Neural progenitor cell (in vitro differentiated cells): ENCODE measurements around the gene ADAMTS15. TPM values are rescaled to one million over a fixed set of nuclear protein-coding genes. Genes with fewer than 3 reads are reported as not detected.
A peak's percentile ranks its signal among the peaks of the same experiment; 100 is the strongest.

Experiments
- DNase-seq: peaks from one replicate; pipeline ENCODE4 v3.0.0-alpha.2; 2016; ENCODE audit warnings: low spot score
- H2AFZ ChIP-seq: fragments of 200-600 bp; sonication (generic); replicated peaks from 2 replicates; pipeline ENCODE4 v1.6.1; 2016; ENCODE audit warnings: antibody characterized with exemption
- H3F3A ChIP-seq: fragments of 200-600 bp; sonication (generic); 2 replicates; pipeline ENCODE4 v1.6.1; 2016; ENCODE audit warnings: antibody characterized with exemption, low read depth
- H3K27ac ChIP-seq: fragments of 200-600 bp; sonication (generic); 2 replicates; pipeline ENCODE4 v1.5.1; 2016; ENCODE audit warnings: mild to moderate bottlenecking
- H3K27me3 ChIP-seq: fragments of 200-600 bp; sonication (generic); 2 replicates; pipeline ENCODE4 v1.6.1; 2016; ENCODE audit warnings: mild to moderate bottlenecking, moderate library complexity
- H3K36me3 ChIP-seq: fragments of 200-600 bp; sonication (generic); 2 replicates; pipeline ENCODE4 v1.5.1; 2016
- H3K4me1 ChIP-seq: fragments of 200-600 bp; sonication (generic); 2 replicates; pipeline ENCODE4 v1.6.1; 2016; ENCODE audit warnings: mixed run types
- H3K4me2 ChIP-seq: fragments of 200-600 bp; sonication (generic); 2 replicates; pipeline ENCODE4 v1.6.1; 2016
- H3K4me3 ChIP-seq: fragments of 200-600 bp; sonication (generic); 2 replicates; pipeline ENCODE4 v1.5.1; 2016
- H3K79me2 ChIP-seq: fragments of 200-600 bp; sonication (generic); 2 replicates; pipeline ENCODE4 v1.6.1; 2016; ENCODE audit warnings: low read depth
- H3K9ac ChIP-seq: fragments of 200-600 bp; sonication (generic); 2 replicates; pipeline ENCODE4 v1.6.1; 2016
- H3K9me3 ChIP-seq: fragments of 200-600 bp; sonication (generic); 2 replicates; pipeline ENCODE4 v1.5.1; 2016; ENCODE audit warnings: low read depth
- H4K20me1 ChIP-seq: fragments of 200-600 bp; sonication (generic); 2 replicates; pipeline ENCODE4 v1.6.1; 2016; ENCODE audit warnings: low read depth
- H3K27ac Mint-ChIP-seq: 3 replicates; pipeline ENCODE4 v1.8.0; 2021; ENCODE audit warnings: mixed read lengths
- H3K27me3 Mint-ChIP-seq: 2 replicates; pipeline ENCODE4 v1.8.0; 2022; ENCODE audit warnings: low read depth, mild to moderate bottlenecking, inconsistent platforms, moderate library complexity, mixed read lengths; ENCODE audit not compliant: insufficient read depth
- H3K36me3 Mint-ChIP-seq: 3 replicates; pipeline ENCODE4 v1.8.0; 2021; ENCODE audit warnings: mixed read lengths
- H3K4me1 Mint-ChIP-seq: 3 replicates; pipeline ENCODE4 v1.8.0; 2021; ENCODE audit warnings: mixed read lengths
- H3K4me3 Mint-ChIP-seq: 3 replicates; pipeline ENCODE4 v1.8.0; 2021; ENCODE audit warnings: mild to moderate bottlenecking, moderate library complexity, mixed read lengths
- H3K9me3 Mint-ChIP-seq: 3 replicates; pipeline ENCODE4 v1.8.0; 2020; ENCODE audit warnings: mixed read lengths
- CTCF ChIP-seq: fragments of 200-600 bp; sonication (generic); IDR thresholded peaks from 2 replicates; pipeline ENCODE4 v1.5.1; 2017; ENCODE audit warnings: antibody characterized with exemption, mild to moderate bottlenecking
- EZH2 ChIP-seq: fragments of 200-600 bp; sonication (generic); IDR thresholded peaks from 2 replicates; pipeline ENCODE4 v1.6.1; 2017; ENCODE audit warnings: antibody characterized with exemption, mild to moderate bottlenecking, moderate library complexity
- EZH2phosphoT487 ChIP-seq: fragments of 200-600 bp; sonication (generic); IDR thresholded peaks from 2 replicates; pipeline ENCODE4 v1.6.1; 2017; ENCODE audit warnings: antibody characterized with exemption
- total RNA-seq: library from RNA; depleted of rRNA; stranded (reverse); fragments of >200 nt; gene quantifications from 2 replicates; pipeline ENCODE4 v1.2.3, GENCODE V29; 2015; ENCODE audit warnings: low replicate concordance

ADAMTS15 gene
- total RNA-seq, 1 donor from 2014 or later = 0.09 TPM

GRCh38 chr11:130439160-130439519, 9.3 kb upstream of the ADAMTS15 start:
- Mint-ChIP-seq H3K36me3 (no peaks in the 10 kb centered on the region), H3K27me3 (peaks cover 3% of the 10 kb centered on the region), H3K4me1 (peaks cover 3% of the 10 kb centered on the region), H3K9me3 (peaks cover 4% of the 10 kb centered on the region), H3K27ac (peak overlapping the region; percentile 80), H3K4me3 (no peak overlapping the region)
- DNase-seq = no peak
- Histone ChIP-seq H4K20me1 (no peaks in the 10 kb centered on the region), H3K9ac (no peak overlapping the region), H3K9me3 (no peaks in the 10 kb centered on the region), H2AFZ (no peak overlapping the region), H3K27me3 (peaks cover 4% of the 10 kb centered on the region), H3K4me1 (no peaks in the 10 kb centered on the region), H3F3A (no peaks in the 10 kb centered on the region), H3K79me2 (no peaks in the 10 kb centered on the region), H3K36me3 (no peaks in the 10 kb centered on the region), H3K4me2 (no peak overlapping the region), H3K27ac (no peak overlapping the region), H3K4me3 (no peak overlapping the region)
- TF ChIP-seq EZH2phosphoT487 = no peak
- no peak for TF ChIP-seq CTCF
- no peak for TF ChIP-seq EZH2

GRCh38 chr11:130439876-130440275, 8.6 kb upstream of the ADAMTS15 start:
- H3K4me3 ChIP-seq = no peak overlapping the region
- Mint-ChIP-seq H3K4me1 (peaks cover 3% of the 10 kb centered on the region), H3K27me3 (peaks cover 3% of the 10 kb centered on the region), H3K27ac (no peak overlapping the region), H3K36me3 (no peaks in the 10 kb centered on the region), H3K4me3 (no peak overlapping the region), H3K9me3 (peaks cover 4% of the 10 kb centered on the region)
- no peaks in the 10 kb centered on the region for H3K79me2 ChIP-seq
- H3K27me3 ChIP-seq = peaks cover 7% of the 10 kb centered on the region
- H4K20me1 ChIP-seq = no peaks in the 10 kb centered on the region
- no peak for TF ChIP-seq CTCF
- TF ChIP-seq EZH2 = no peak
- no peak for TF ChIP-seq EZH2phosphoT487
- H3K4me2 ChIP-seq = no peak overlapping the region
- H3K36me3 ChIP-seq = no peaks in the 10 kb centered on the region
- H3K4me1 ChIP-seq = no peaks in the 10 kb centered on the region
- H3K9me3 ChIP-seq = no peaks in the 10 kb centered on the region
- no peaks in the 10 kb centered on the region for H3F3A ChIP-seq
- H2AFZ ChIP-seq = no peak overlapping the region
- no peak overlapping the region for H3K27ac ChIP-seq
- H3K9ac ChIP-seq = no peak overlapping the region
- DNase-seq = no peak

- H3K27me3 ChIP-seq = peaks cover 21% of the 10 kb centered on the region
- no peaks in the 10 kb centered on the region for H4K20me1 ChIP-seq
- H3K4me1 Mint-ChIP-seq = no peaks in the 10 kb centered on the region
- no peak overlapping the region for H3K9ac ChIP-seq
- no peak overlapping the region for H2AFZ ChIP-seq
- no peak overlapping the region for H3K4me2 ChIP-seq
- H3K4me3 Mint-ChIP-seq = no peak overlapping the region
- H3K9me3 ChIP-seq = no peaks in the 10 kb centered on the region
- no peak overlapping the region for H3K4me3 ChIP-seq
- no peak overlapping the region for H3K27ac ChIP-seq
- no peaks in the 10 kb centered on the region for H3K4me1 ChIP-seq
- H3K36me3 Mint-ChIP-seq = no peaks in the 10 kb centered on the region
- H3K27me3 Mint-ChIP-seq = peaks cover 3% of the 10 kb centered on the region
- H3K27ac Mint-ChIP-seq = no peak overlapping the region
- H3K79me2 ChIP-seq = no peaks in the 10 kb centered on the region
- peaks cover 2% of the 10 kb centered on the region for H3F3A ChIP-seq
- TF ChIP-seq EZH2 (no peak), EZH2phosphoT487 (no peak), CTCF (no peak)
- no peak for DNase-seq
- peaks cover 4% of the 10 kb centered on the region for H3K9me3 Mint-ChIP-seq
- no peaks in the 10 kb centered on the region for H3K36me3 ChIP-seq
Observed at GRCh38 chr11:130441719-130442118, 6.7 kb upstream of the ADAMTS15 start.

- Histone ChIP-seq H3K36me3 (no peaks in the 10 kb centered on the region), H3K4me2 (no peak overlapping the region), H3K9ac (no peak overlapping the region), H3K27ac (no peak overlapping the region), H4K20me1 (no peaks in the 10 kb centered on the region), H3K4me3 (no peak overlapping the region), H3K79me2 (no peaks in the 10 kb centered on the region), H2AFZ (no peak overlapping the region), H3F3A (peaks cover 3% of the 10 kb centered on the region), H3K27me3 (peaks cover 32% of the 10 kb centered on the region), H3K4me1 (no peaks in the 10 kb centered on the region), H3K9me3 (no peaks in the 10 kb centered on the region)
- Mint-ChIP-seq H3K36me3 (no peaks in the 10 kb centered on the region), H3K4me3 (no peak overlapping the region), H3K27ac (no peak overlapping the region), H3K4me1 (no peaks in the 10 kb centered on the region), H3K9me3 (peaks cover 4% of the 10 kb centered on the region), H3K27me3 (peaks cover 3% of the 10 kb centered on the region)
- DNase-seq = no peak
- no peak for TF ChIP-seq EZH2phosphoT487
- no peak for TF ChIP-seq CTCF
- no peak for TF ChIP-seq EZH2
Observed at GRCh38 chr11:130442737-130443136, 5.7 kb upstream of the ADAMTS15 start.
